Endothelial cell of umbilical vein (primary cell): ENCODE measurements around the gene FBXL19. TPM values are rescaled to one million over a fixed set of nuclear protein-coding genes. Genes with fewer than 3 reads are reported as not detected.
A peak's percentile ranks its signal among the peaks of the same experiment; 100 is the strongest.

Experiments used
- BruUV-seq: library from RNA; stranded (reverse); fragments of 400-500 nt; replicated peaks from 2 replicates; lab custom pipeline; 2021; lab: Mats Ljungman, UMichigan
- CTCF ChIA-PET: fragments of 300-600, 350-600 bp; sonication (Branson Sonifier 250); formaldehyde crosslinking; loops from one replicate; lab custom pipeline; 2021; ENCODE audit warnings: antibody characterized with exemption, inconsistent platforms; lab: Charles Lee
- POLR2A ChIA-PET: fragments of 300-600, 350-600 bp; sonication (Branson Sonifier 250); formaldehyde crosslinking; loops from one replicate; lab custom pipeline; 2021; ENCODE audit warnings: antibody characterized with exemption, inconsistent platforms; lab: Charles Lee
- DNase-seq: peaks from one replicate; pipeline ENCODE4 v3.0.0-alpha.2; 2011; ENCODE audit warnings: low read depth, low spot score
- FAIRE-seq: peaks from 2 replicates; lab custom pipeline; 2011; peaks lifted over from hg19 to GRCh38; lab: Jason Lieb, UNC
- H2AFZ ChIP-seq: 2 replicates; pipeline ENCODE4 v1.6.0; 2012; ENCODE audit warnings: low read depth, low read length, control low read depth, inconsistent platforms
- H3K27ac ChIP-seq: 2 replicates; pipeline ENCODE4 v1.5.1; 2011; ENCODE audit warnings: low read depth, mild to moderate bottlenecking, control low read depth, low read length, moderate library complexity; ENCODE audit not compliant: insufficient read depth
- H3K27me3 ChIP-seq, 2 experiments: 2 replicates each; pipeline versions ENCODE4 v1.6.0 to v1.6.1; 2011; ENCODE audit warnings: low read length in 2 of 2, mixed read lengths in 1 of 2; ENCODE audit not compliant: control insufficient read depth in 2 of 2, insufficient read depth in 2 of 2
- H3K36me3 ChIP-seq, 2 experiments: 2 replicates in 1 of 2; 3 replicates in 1 of 2; pipeline ENCODE4 v1.5.1; 2011; ENCODE audit warnings: low read length in 2 of 2, mild to moderate bottlenecking in 1 of 2, moderate library complexity in 1 of 2; ENCODE audit not compliant: control insufficient read depth in 2 of 2, insufficient read depth in 2 of 2; ENCODE audit errors: extremely low read depth in 1 of 2
- H3K4me1 ChIP-seq: 3 replicates; pipeline ENCODE4 v1.5.1; 2011; ENCODE audit warnings: mild to moderate bottlenecking, low read length; ENCODE audit not compliant: control insufficient read depth, insufficient read depth; ENCODE audit errors: extremely low read depth
- H3K4me2 ChIP-seq: 2 replicates; pipeline ENCODE4 v1.6.1; 2011; ENCODE audit warnings: low read length, control low read depth, mixed read lengths; ENCODE audit not compliant: insufficient read depth
- H3K4me3 ChIP-seq, 3 experiments: fragments of 200-600 bp in 1 of 3; sonication (generic), shearing (Covaris generic) in 1 of 3; replicated peaks in 1 of 3; 2 replicates each; pipeline ENCODE4 v1.5.1; 2011 to 2016; ENCODE audit warnings: control low read depth in 3 of 3, low read length in 3 of 3, mild to moderate bottlenecking in 2 of 3, inconsistent platforms in 1 of 3, low read depth in 1 of 3, moderate library complexity in 1 of 3; ENCODE audit not compliant: insufficient read depth in 1 of 3
- H3K79me2 ChIP-seq: 2 replicates; pipeline ENCODE4 v1.6.0; 2012; ENCODE audit warnings: low read length, inconsistent platforms; ENCODE audit not compliant: control insufficient read depth, insufficient read depth
- H3K9ac ChIP-seq: replicated peaks from 2 replicates; pipeline ENCODE3; 2011; ENCODE audit warnings: low read length, control low read depth; ENCODE audit not compliant: insufficient read depth; ENCODE audit errors: extremely low read depth
- H3K9me1 ChIP-seq: replicated peaks from 3 replicates; pipeline ENCODE4 v1.6.0; 2011; ENCODE audit warnings: mild to moderate bottlenecking, low read length; ENCODE audit not compliant: control insufficient read depth, insufficient read depth; ENCODE audit errors: extremely low read depth
- H3K9me3 ChIP-seq: replicated peaks from 2 replicates; pipeline ENCODE4 v1.5.1; 2012; ENCODE audit warnings: low read length, inconsistent platforms; ENCODE audit not compliant: control insufficient read depth, insufficient read depth
- H4K20me1 ChIP-seq: replicated peaks from 2 replicates; pipeline ENCODE3; 2011; ENCODE audit warnings: mild to moderate bottlenecking, low read length; ENCODE audit not compliant: control insufficient read depth, insufficient read depth; ENCODE audit errors: extremely low read depth
- MYC ChIP-seq: IDR thresholded peaks from one replicate; pipeline ENCODE4 v1.6.1; 2011; ENCODE audit warnings: mild to moderate bottlenecking, low read depth, low read length
- POLR2AphosphoS5 ChIP-seq: IDR thresholded peaks from 2 replicates; pipeline ENCODE4 v1.6.1; 2012; ENCODE audit warnings: low read depth, mild to moderate bottlenecking, control low read depth, low read length, moderate library complexity; ENCODE audit not compliant: insufficient read depth
- dilution Hi-C: fragments of 300-500 bp; cut with MboI; formaldehyde crosslinking; loops from one replicate; pipeline ENCODE4 v1.15.0; 2019; ENCODE audit warnings: low sequenced_read_pairs; ENCODE audit not compliant: extremely low pct_ligation_motif_present
- intact Hi-C: fragments of 100-400 bp; cut with micrococcal nuclease; formaldehyde crosslinking; loops from one replicate; pipeline ENCODE4 v1.10.0; 2022
- polyA plus RNA-seq, 4 experiments: library from polyadenylated mRNA; depleted of rRNA in 3 of 4; stranded (reverse) in 3 of 4; unstranded in 1 of 4; fragments of >200 nt; gene quantifications; 2 replicates each; pipeline versions ENCODE4 v1.2.1 to v1.2.3, GENCODE V29; 2011 to 2012; ENCODE audit warnings: missing spikeins in 1 of 4
- total RNA-seq: library from RNA; stranded (reverse); gene quantifications from 2 replicates; pipeline ENCODE4 v1.2.3, GENCODE V29; 2021
- TF ChIP-seq, protein P1 (sequence below), 2 donors: IDR thresholded peaks; 1 replicate in 1 of 2; 2 replicates in 1 of 2; pipeline ENCODE4 v1.5.1; 2011; ENCODE audit warnings: low read length in 2 of 2, mild to moderate bottlenecking in 2 of 2, moderate library complexity in 2 of 2, control low read depth in 1 of 2, inconsistent platforms in 1 of 2, low read depth in 1 of 2; ENCODE audit not compliant: insufficient read depth in 1 of 2; ENCODE audit errors: extremely low read depth in 1 of 2

Gene FBXL19
- total and polyA plus RNA-seq, 2 donors (not counting 3 experiments of a cell fraction or from before 2014, with no cell fraction given) = 22.1 to 38.0 TPM

DNA sequence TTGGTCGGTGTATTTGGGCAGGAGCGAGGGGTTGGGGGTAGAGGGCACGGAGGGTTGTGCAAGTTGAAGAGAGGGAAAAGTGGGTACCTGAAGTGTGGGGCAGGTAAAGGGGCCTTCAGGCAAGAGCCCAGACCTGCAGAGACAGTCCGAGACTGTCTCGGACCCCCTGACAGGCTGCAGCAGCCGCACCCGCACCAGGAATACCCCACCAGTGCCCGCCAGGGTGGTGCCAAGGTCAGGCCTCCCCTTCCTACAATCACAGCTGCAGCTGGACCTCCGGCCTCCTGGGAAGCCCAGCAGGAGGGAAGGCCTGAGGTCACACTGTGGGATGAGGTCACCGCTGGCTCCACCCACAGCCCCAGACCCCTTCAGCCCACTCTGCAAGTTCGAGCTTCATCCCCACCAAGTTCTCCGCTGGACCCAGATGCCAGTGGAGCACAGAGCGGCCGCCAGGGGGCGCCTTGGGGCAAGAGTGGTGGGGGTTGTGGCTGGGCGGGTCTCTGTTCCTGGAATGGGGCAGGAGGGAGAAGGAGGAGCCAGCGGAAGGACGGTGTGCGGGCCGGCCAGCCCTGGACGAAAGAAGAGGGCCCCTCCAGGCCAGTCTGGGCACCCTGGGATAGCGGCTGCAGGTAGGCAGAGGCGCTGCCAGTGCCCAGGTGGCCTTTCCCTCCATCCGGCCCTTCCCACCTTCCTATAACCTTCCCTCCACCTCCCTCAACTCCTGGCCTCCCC, 61.5 kb downstream of the FBXL19 start, which contains the start of gene HSD3B7:
Gene HSD3B7, plus strand, starts transcription at position 539 of the 732 bp plus-strand sequence. CDS start 452 bp downstream, outside the sequence.
- no peak within 1 kb of the TSS for H3K27ac ChIP-seq
- peak; percentile 89 for FAIRE-seq
- TF ChIP-seq, protein P1, sequence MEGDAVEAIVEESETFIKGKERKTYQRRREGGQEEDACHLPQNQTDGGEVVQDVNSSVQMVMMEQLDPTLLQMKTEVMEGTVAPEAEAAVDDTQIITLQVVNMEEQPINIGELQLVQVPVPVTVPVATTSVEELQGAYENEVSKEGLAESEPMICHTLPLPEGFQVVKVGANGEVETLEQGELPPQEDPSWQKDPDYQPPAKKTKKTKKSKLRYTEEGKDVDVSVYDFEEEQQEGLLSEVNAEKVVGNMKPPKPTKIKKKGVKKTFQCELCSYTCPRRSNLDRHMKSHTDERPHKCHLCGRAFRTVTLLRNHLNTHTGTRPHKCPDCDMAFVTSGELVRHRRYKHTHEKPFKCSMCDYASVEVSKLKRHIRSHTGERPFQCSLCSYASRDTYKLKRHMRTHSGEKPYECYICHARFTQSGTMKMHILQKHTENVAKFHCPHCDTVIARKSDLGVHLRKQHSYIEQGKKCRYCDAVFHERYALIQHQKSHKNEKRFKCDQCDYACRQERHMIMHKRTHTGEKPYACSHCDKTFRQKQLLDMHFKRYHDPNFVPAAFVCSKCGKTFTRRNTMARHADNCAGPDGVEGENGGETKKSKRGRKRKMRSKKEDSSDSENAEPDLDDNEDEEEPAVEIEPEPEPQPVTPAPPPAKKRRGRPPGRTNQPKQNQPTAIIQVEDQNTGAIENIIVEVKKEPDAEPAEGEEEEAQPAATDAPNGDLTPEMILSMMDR (IDR thresholded peaks at IDR 0.05; ENCODE audit: extremely low read depth in 1 of 2, insufficient read depth in 1 of 2, low read depth in 1 of 2, low read length in 2 of 2) = peak; percentile 93 to 97
- TF ChIP-seq MYC (no peak), POLR2AphosphoS5 (peak; percentile 33)
- peaks cover 4 to 16% of the 10 kb centered on the region in 2 experiments for H3K36me3 ChIP-seq
- no peak within 1 kb of the TSS for H3K9ac ChIP-seq
- no peaks in the 10 kb centered on the region for H3K9me1 ChIP-seq
- no peaks in the 10 kb centered on the region for H3K4me1 ChIP-seq
- POLR2A ChIA-PET = interaction anchor here (1.1 to 1.2 kb wide), 2 partner anchors 195 kb away, joined by 4 read pairs; partner anchors contain the start of gene FUS
- no TSS peak for BruUV-seq
- H2AFZ ChIP-seq = peak within 1 kb of the TSS; percentile 43
- H3K9me3 ChIP-seq = no peaks in the 10 kb centered on the region
- no peak within 1 kb of the TSS for H3K4me2 ChIP-seq
- H3K4me3 ChIP-seq = peak within 1 kb of the TSS in 1 of 3 experiments; percentile 19
- intact Hi-C loops (loop anchor here (1.0 to 10.0 kb wide), 7 partner anchors 89 to 883 kb away; partner anchors contain the start of genes ZNF646 and ZNF668), dilution Hi-C loops (no loop called here)
- H3K79me2 ChIP-seq = no peaks in the 10 kb centered on the region
- CTCF ChIA-PET = interaction anchor here (0.6 to 5.0 kb wide), 39 partner anchors 9 to 883 kb away, joined by 3 to 66 read pairs (median 5); partner anchors contain the start of genes KAT8, SETD1A, STX4 and VKORC1
- no peaks in the 10 kb centered on the region for H4K20me1 ChIP-seq
- no peaks in the 10 kb centered on the region for H3K27me3 ChIP-seq
- DNase-seq = peak; percentile 69
